ENCODE results near the gene EIF5. TPM values are rescaled to one million over a fixed set of nuclear protein-coding genes. Genes with fewer than 3 reads are reported as not detected.

EIF5 gene
- polyA plus RNA-seq, 1 experiment = 282 TPM

GRCh38 chr14:103360548-103360947 is 26.5 kb downstream of the EIF5 start:
- no peak overlapping the region for H3K4me3 ChIP-seq (ENCODE audit: low read depth, low read length)
- ChIA-PET POLR2A (no interaction called here), CTCF (interaction anchor here (1.0 kb wide), 1 partner anchor 30 kb away, joined by 3 read pairs; no protein-coding TSS in a partner anchor)
- H3K27me3 ChIP-seq (ENCODE audit: control insufficient read depth, insufficient read depth, low read length) = no peaks in the 10 kb centered on the region
- H3K36me3 ChIP-seq (ENCODE audit: control insufficient read depth, insufficient read depth, low read length) = no peaks in the 10 kb centered on the region
- no peak for TF ChIP-seq CTCF (IDR thresholded peaks at IDR 0.05; ENCODE audit: insufficient read depth, low read depth, low read length)
- no peak for DNase-seq (ENCODE audit: low read depth)

GRCh38 chr14:103361867-103362266 is 27.8 kb downstream of the EIF5 start:
- DNase-seq (ENCODE audit: low read depth) = peak; percentile 87
- H3K36me3 ChIP-seq (ENCODE audit: control insufficient read depth, insufficient read depth, low read length) = no peaks in the 10 kb centered on the region
- TF ChIP-seq CTCF (IDR thresholded peaks at IDR 0.05; ENCODE audit: insufficient read depth, low read depth, low read length) = no peak
- CTCF ChIA-PET = interaction anchor here (0.5 kb wide), 1 partner anchor 32 kb away, joined by 3 read pairs; no protein-coding TSS in a partner anchor
- H3K4me3 ChIP-seq (ENCODE audit: low read depth, low read length) = no peak overlapping the region
- H3K27me3 ChIP-seq (ENCODE audit: control insufficient read depth, insufficient read depth, low read length) = no peaks in the 10 kb centered on the region
- POLR2A ChIA-PET = no interaction called here

GRCh38 chr14:103362780-103363179 is 28.7 kb downstream of the EIF5 start:
- no peak for DNase-seq (ENCODE audit: low read depth)

GRCh38 chr14:103366741-103367140 is 32.7 kb downstream of the EIF5 start:
- ChIA-PET POLR2A (no interaction called here), CTCF (no interaction called here)
- TF ChIP-seq CTCF (IDR thresholded peaks at IDR 0.05; ENCODE audit: insufficient read depth, low read depth, low read length) = no peak
- H3K27me3 ChIP-seq (ENCODE audit: control insufficient read depth, insufficient read depth, low read length) = no peaks in the 10 kb centered on the region
- H3K4me3 ChIP-seq (ENCODE audit: low read depth, low read length) = no peak overlapping the region
- no peak for DNase-seq (ENCODE audit: low read depth)
- no peaks in the 10 kb centered on the region for H3K36me3 ChIP-seq (ENCODE audit: control insufficient read depth, insufficient read depth, low read length)

More at GRCh38 chr14:103362780-103363179, 28.7 kb downstream of the EIF5 start:
- Histone ChIP-seq H3K4me3 (ENCODE audit: low read depth, low read length) (no peak overlapping the region), H3K36me3 (ENCODE audit: control insufficient read depth, insufficient read depth, low read length) (no peaks in the 10 kb centered on the region), H3K27me3 (ENCODE audit: control insufficient read depth, insufficient read depth, low read length) (no peaks in the 10 kb centered on the region)
- POLR2A ChIA-PET = no interaction called here
- TF ChIP-seq CTCF (IDR thresholded peaks at IDR 0.05; ENCODE audit: insufficient read depth, low read depth, low read length) = no peak
- CTCF ChIA-PET = no interaction called here

GRCh38 chr14:103367995-103368394 is 34.0 kb downstream of the EIF5 start:
- POLR2A ChIA-PET = interaction anchor here (0.6 kb wide), 1 partner anchor 16 kb away, joined by 23 read pairs; no protein-coding TSS in a partner anchor
- CTCF ChIA-PET = interaction anchor here (0.9 kb wide), 1 partner anchor 11 kb away, joined by 3 read pairs; no protein-coding TSS in a partner anchor
- no peak for DNase-seq (ENCODE audit: low read depth)

More at GRCh38 chr14:103367995-103368394, 34.0 kb downstream of the EIF5 start:
- Histone ChIP-seq H3K27me3 (ENCODE audit: control insufficient read depth, insufficient read depth, low read length) (no peaks in the 10 kb centered on the region), H3K4me3 (ENCODE audit: low read depth, low read length) (no peak overlapping the region), H3K36me3 (ENCODE audit: control insufficient read depth, insufficient read depth, low read length) (no peaks in the 10 kb centered on the region)
- TF ChIP-seq CTCF (IDR thresholded peaks at IDR 0.05; ENCODE audit: insufficient read depth, low read depth, low read length) = no peak
